Measurements from ENCODE around the gene HK2. TPM values are rescaled to one million over a fixed set of nuclear protein-coding genes. Genes with fewer than 3 reads are reported as not detected.

HK2 gene
- total RNA-seq, 2 donors from 2014 or later = 1.3 to 9.2 TPM

DNA sequence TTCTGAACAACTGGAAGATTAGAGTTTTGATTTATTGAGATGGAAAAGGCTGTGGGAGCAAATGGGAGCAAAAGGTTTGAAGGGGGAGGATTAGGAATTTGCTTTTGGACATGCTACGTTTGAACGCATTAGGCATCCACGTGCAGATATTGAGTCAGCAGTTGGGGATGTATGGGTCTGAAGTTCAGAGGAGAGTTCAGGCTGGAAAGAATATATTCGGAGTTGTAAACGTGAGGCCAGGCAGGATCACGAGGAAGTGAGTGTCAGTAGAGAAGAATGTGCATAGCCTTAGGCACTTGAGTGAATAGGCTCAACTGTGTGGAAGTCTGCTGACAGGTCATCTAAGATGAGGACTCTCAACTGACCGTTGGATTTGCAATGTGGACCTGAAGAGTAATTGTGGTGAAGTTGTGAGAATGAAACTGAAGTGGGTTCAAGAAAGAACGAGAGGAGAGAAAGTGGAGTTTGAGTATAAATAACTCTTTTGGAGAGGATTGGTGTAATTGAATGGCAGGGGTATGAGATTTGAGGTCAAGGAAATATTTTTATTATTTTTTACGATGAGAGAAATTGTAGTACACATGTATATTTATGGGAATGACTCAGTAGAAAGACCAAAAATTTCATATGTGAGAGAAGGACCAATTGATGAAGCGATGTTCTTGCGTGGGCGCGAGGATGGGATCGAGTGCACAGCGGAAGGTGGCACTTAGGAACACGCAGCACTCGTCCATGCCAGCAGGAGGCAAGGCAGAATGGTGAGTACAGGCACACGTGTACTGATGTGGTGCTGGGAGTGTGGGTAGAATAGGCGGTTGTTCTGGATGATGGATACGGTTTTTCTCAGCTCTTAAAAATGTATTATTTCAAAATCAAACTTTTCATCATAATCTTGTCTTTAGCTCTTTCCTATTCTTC is 84.0 kb downstream of the HK2 start:
- Histone ChIP-seq H3K36me3 (replicated peaks in 1 of 2; ENCODE audit: insufficient read depth in 1 of 2, low read depth in 2 of 2) (no peaks in the 10 kb centered on the region), H3K4me1 (no peaks in the 10 kb centered on the region), H3K27ac (no peak overlapping the region), H3K27me3 (no peaks in the 10 kb centered on the region), H3K9me3 (no peaks in the 10 kb centered on the region), H3K4me3 (no peak overlapping the region)
- TF ChIP-seq, protein P1, sequence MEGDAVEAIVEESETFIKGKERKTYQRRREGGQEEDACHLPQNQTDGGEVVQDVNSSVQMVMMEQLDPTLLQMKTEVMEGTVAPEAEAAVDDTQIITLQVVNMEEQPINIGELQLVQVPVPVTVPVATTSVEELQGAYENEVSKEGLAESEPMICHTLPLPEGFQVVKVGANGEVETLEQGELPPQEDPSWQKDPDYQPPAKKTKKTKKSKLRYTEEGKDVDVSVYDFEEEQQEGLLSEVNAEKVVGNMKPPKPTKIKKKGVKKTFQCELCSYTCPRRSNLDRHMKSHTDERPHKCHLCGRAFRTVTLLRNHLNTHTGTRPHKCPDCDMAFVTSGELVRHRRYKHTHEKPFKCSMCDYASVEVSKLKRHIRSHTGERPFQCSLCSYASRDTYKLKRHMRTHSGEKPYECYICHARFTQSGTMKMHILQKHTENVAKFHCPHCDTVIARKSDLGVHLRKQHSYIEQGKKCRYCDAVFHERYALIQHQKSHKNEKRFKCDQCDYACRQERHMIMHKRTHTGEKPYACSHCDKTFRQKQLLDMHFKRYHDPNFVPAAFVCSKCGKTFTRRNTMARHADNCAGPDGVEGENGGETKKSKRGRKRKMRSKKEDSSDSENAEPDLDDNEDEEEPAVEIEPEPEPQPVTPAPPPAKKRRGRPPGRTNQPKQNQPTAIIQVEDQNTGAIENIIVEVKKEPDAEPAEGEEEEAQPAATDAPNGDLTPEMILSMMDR (IDR thresholded peaks at IDR 0.05) = no peak
- TF ChIP-seq POLR2A (IDR thresholded peaks at IDR 0.05) = no peak
- 67 to 70% methylated on average over 20 of the region's 20 CpGs for WGBS, 2 donors
- no peak for ATAC-seq
- no peak for DNase-seq
- intact Hi-C loops (cut with DNase I) = no loop called here

DNA sequence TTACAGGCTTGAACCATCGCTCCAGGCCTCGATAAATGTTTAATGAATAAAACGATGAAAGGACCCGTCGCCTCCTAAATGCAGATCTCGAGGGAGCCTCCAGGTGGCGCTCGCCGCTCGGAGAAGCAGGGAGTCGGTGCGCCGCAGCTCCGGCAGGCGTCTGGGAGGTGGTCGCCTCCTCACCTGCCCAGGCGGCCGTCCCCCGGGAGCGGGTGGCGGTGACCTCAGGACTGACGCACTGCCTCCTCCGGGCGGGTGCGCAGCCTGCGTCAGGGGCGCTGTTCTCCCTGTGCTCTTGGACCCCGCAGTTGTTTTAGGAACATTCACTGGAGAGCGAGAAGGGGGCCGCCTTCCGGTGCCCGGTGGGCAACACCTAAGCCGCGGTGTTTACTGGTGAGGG is 85.9 kb downstream of the HK2 start:
- TF ChIP-seq, protein P1 (IDR thresholded peaks at IDR 0.05) = peak; percentile 62 to 86 (median 75)
- no peak for TF ChIP-seq POLR2A (IDR thresholded peaks at IDR 0.05)

DNA sequence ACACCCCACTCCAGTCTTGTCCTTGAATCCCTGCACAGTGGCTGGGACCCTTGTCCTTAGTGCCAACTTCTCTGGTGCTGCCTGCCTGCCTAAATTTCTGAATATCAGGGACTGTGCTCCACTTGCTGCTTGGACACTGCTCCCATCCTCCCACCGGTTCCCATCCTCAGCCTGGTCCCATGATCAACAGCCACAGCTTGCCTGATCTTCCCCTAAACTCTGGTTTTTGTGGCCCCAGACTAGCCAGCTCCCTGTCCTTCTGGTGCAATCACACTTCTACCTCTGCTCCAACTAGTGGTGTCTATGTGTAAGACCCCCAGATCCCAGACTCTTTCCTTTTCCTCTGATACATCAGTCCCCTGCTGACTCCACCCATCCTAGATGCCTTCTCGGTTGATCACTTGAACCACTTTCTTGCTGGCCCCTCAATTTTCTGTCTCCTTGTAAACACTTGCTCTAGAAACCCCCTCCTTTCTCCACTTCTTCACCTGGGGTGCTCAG is 87.4 kb downstream of the HK2 start:
- Histone ChIP-seq H3K9me3 (no peaks in the 10 kb centered on the region), H3K4me3 (no peak overlapping the region), H3K27ac (no peak overlapping the region), H3K36me3 (replicated peaks in 1 of 2; ENCODE audit: insufficient read depth in 1 of 2, low read depth in 2 of 2) (no peaks in the 10 kb centered on the region), H3K4me1 (no peaks in the 10 kb centered on the region), H3K27me3 (no peaks in the 10 kb centered on the region)
- no peak for DNase-seq
- WGBS, 2 donors = 92 to 96% methylated on average over 2 of the region's 2 CpGs
- no peak for ATAC-seq
- intact Hi-C loops (cut with DNase I) = no loop called here
- TF ChIP-seq, protein P1 (IDR thresholded peaks at IDR 0.05) = no peak
- TF ChIP-seq POLR2A (IDR thresholded peaks at IDR 0.05) = no peak

More for the DNA sequence above, 85.9 kb downstream of the HK2 start:
- H3K4me1 ChIP-seq = no peaks in the 10 kb centered on the region
- no peaks in the 10 kb centered on the region for H3K36me3 ChIP-seq (replicated peaks in 1 of 2; ENCODE audit: insufficient read depth in 1 of 2, low read depth in 2 of 2)
- ATAC-seq = peak; percentile 72
- H3K27me3 ChIP-seq = no peaks in the 10 kb centered on the region
- peak; percentile 44 to 71 (median 62) for DNase-seq
- WGBS, 2 donors = 4 to 9% methylated on average over 23 to 34 of the region's 34 CpGs
- H3K27ac ChIP-seq = no peak overlapping the region
- H3K4me3 ChIP-seq = no peak overlapping the region
- intact Hi-C loops (cut with DNase I) = no loop called here
- H3K9me3 ChIP-seq = no peaks in the 10 kb centered on the region

DNA sequence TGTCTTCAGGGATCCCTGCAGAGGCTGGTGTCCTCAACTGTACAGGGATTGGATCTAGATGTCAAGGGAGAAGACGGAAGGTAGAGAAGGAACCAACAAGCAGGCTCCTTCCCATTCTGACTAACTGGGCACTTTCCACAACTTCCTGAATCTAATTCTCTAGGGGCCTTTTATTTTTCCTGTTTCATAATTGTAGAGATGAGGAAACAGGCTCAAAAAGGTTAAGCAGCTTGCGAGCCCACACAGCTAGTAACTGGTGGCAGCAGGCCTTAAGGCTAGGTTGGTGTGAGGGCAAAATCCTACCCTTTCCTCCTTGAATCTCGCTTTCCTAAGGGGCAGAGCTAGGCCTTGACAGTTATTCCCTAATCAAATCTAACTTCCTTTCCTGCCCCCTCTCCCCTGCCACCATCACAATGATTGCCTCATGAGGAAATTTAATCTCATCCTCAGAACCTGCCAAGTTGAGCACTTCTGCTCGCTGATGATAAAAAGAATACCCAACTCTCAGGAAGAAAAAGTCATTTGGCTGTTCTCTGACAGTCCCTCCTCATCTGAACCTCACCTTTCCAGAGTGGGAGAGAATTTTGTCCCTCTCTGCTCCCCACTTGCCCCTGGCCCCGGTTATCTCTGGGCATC is 88.8 kb downstream of the HK2 start:
- intact Hi-C loops (cut with DNase I) = no loop called here
- Histone ChIP-seq H3K36me3 (replicated peaks in 1 of 2; ENCODE audit: insufficient read depth in 1 of 2, low read depth in 2 of 2) (no peaks in the 10 kb centered on the region), H3K27ac (no peak overlapping the region), H3K9me3 (no peaks in the 10 kb centered on the region), H3K4me1 (no peaks in the 10 kb centered on the region), H3K27me3 (no peaks in the 10 kb centered on the region), H3K4me3 (no peak overlapping the region)
- WGBS, 2 donors = 57 to 75% methylated on average over 5 of the region's 5 CpGs
- DNase-seq (no peak), ATAC-seq (no peak)
- TF ChIP-seq, protein P1 (IDR thresholded peaks at IDR 0.05) = no peak
- no peak for TF ChIP-seq POLR2A (IDR thresholded peaks at IDR 0.05)
